ENCODE measurements around the gene SLC6A8. TPM values are rescaled to one million over a fixed set of nuclear protein-coding genes. Genes with fewer than 3 reads are reported as not detected.

The SLC6A8 gene
- polyA plus RNA-seq, 2 of the 4 experiments (the other 2 are of a cell fraction), result 2.0 to 6.1 TPM

DNA sequence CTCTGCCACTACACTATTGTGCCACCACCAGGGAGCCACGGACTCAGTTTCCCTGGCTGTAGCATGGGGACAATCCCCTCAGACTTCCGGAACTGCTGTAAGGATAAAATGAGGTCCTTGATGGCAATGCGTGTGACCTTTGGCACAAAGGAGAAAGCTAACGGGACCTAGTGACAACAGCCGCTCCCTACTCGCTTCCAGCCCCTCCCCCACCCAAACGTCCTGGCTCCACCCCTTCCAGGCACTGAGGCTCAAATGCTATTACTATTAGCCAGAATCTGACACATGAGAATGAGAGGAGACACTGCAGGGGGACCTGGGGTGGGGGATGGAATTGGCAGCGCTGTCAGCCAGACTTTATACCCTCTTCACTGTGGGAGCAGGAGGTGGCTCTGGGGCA is 46.1 kb upstream of the SLC6A8 start:
- peaks cover 30% of the 10 kb centered on the region; the same call in 2 of the 3 replicates for H3K4me1 ChIP-seq
- H3K4me3 ChIP-seq, result 0 out of 3 replicates have a peak overlapping the region, but pooled peaks have one; percentile 59
- DNase-seq (ENCODE audit: low read depth in 1 of 2, low spot score in 1 of 2), result no peak
- H3K27ac ChIP-seq, result no peak overlapping the region
- peak overlapping the region; percentile 96 for H3K4me2 ChIP-seq
- POLR2A ChIA-PET, result no interaction called here
- FAIRE-seq, result no peak
- WGBS (ENCODE audit: missing lambda C conversion rate), result 58% methylated on average over 5 of the region's 8 CpGs
- TF ChIP-seq ESRRA (IDR thresholded peaks at IDR 0.05; ENCODE audit: borderline replicate concordance, low read length), result no peak
- TF ChIP-seq SREBF2 (IDR thresholded peaks at IDR 0.05), result no peak
- ATAC-seq, result no peak
- CTCF ChIA-PET, result interaction anchor here (1.1 to 1.9 kb wide), 3 partner anchors 9 to 32 kb away, joined by 3 to 11 read pairs (median 4); no protein-coding TSS in a partner anchor
- no peaks in the 10 kb centered on the region for H3K9me3 ChIP-seq

DNA sequence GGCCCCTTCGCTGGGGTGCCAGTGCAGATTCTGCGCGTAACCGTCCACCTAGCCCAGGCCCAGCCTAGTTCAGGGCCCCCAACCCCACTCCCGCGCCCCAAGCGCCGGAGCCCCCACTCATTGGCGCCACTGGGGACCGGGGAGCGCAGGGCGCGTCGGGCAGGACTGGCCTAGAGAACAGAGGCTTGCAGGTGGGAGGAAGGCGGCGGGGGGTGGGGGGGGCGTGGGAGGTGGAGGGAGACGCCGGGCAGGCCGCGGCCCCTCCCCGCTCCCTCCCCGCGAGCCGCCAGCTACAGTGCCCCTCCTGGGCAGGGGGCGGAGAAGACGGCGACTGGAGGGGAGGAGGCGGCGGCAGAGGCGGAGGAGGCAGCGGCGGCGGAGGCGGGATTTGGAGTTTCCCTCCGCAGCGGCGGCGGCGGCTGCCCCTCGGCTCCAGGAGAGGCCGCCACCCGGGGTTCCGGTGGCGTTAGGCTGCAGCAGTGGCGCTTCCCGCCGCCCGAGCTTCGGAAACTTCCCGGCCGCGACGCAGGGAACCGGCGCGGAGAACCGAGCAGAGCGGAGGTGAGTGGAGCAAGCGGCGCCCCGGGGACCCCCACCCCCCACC is 45.6 kb upstream of the SLC6A8 start:
- DNase-seq (ENCODE audit: low read depth in 1 of 2, low spot score in 1 of 2), result no peak
- Histone ChIP-seq H3K4me2 (peak overlapping the region; percentile 96), H3K4me3 (peak overlapping the region; percentile 59), H3K4me1 (peaks cover 31% of the 10 kb centered on the region; the same call in 2 of the 3 replicates), H3K27ac (peak overlapping the region in 1 of 2 experiments; percentile 45; a peak in 3 of 6 replicates), H3K9me3 (no peaks in the 10 kb centered on the region)
- POLR2A ChIA-PET, result no interaction called here
- peak in 1 of 2 experiments; percentile 15; a peak in 2 of 6 replicates for ATAC-seq
- CTCF ChIA-PET, result interaction anchor here (0.5 to 5.3 kb wide), 6 partner anchors 12 to 103 kb away, joined by 3 to 58 read pairs (median 5); no protein-coding TSS in a partner anchor
- TF ChIP-seq HDAC2 (IDR thresholded peaks at IDR 0.05) (no peak), HOXB13 (CRISPR knock-in tag; IDR thresholded peaks at IDR 0.05; ENCODE audit: low read depth) (no peak), RARB (CRISPR knock-in tag; IDR thresholded peaks at IDR 0.05) (no peak), HEYL (CRISPR knock-in tag; IDR thresholded peaks at IDR 0.05) (no peak), RCOR1 (IDR thresholded peaks at IDR 0.05; ENCODE audit: low read depth, low read length) (no peak), NR3C1 (IDR thresholded peaks at IDR 0.05) (no peak), CHD4 (IDR thresholded peaks at IDR 0.05; ENCODE audit: borderline replicate concordance) (no peak), RAD21 (conservative IDR thresholded peaks at IDR 0.05 in 1 of 2, IDR thresholded peaks at IDR 0.05 in 1 of 2) (no peak)
- TF ChIP-seq, protein P1, sequence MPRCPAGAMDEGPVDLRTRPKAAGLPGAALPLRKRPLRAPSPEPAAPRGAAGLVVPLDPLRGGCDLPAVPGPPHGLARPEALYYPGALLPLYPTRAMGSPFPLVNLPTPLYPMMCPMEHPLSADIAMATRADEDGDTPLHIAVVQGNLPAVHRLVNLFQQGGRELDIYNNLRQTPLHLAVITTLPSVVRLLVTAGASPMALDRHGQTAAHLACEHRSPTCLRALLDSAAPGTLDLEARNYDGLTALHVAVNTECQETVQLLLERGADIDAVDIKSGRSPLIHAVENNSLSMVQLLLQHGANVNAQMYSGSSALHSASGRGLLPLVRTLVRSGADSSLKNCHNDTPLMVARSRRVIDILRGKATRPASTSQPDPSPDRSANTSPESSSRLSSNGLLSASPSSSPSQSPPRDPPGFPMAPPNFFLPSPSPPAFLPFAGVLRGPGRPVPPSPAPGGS (IDR thresholded peaks at IDR 0.05), result no peak
- WGBS (ENCODE audit: missing lambda C conversion rate), result no CpG with 5 or more reads among the region's 62 CpGs
- no peak for FAIRE-seq

- ChIA-PET POLR2A (no interaction called here), CTCF (interaction anchor here (0.5 to 5.3 kb wide), 18 partner anchors 9 to 103 kb away, joined by 3 to 58 read pairs (median 4); partner anchors contain the start of gene PNCK)
- ATAC-seq (no peak), DNase-seq (ENCODE audit: low read depth in 1 of 2, low spot score in 1 of 2) (no peak), FAIRE-seq (no peak)
- Histone ChIP-seq H3K9me3 (no peaks in the 10 kb centered on the region), H3K4me3 (peak overlapping the region; percentile 59), H3K4me1 (peaks cover 31% of the 10 kb centered on the region; the same call in 2 of the 3 replicates), H3K4me2 (peak overlapping the region; percentile 96), H3K27ac (peak overlapping the region; percentile 48 to 88; a peak in 3 of 6 replicates)
- TF ChIP-seq, protein P1 (IDR thresholded peaks at IDR 0.05), result no peak
- TF ChIP-seq RARB (CRISPR knock-in tag; IDR thresholded peaks at IDR 0.05), result no peak
- no peak for TF ChIP-seq EP300 (IDR thresholded peaks at IDR 0.05)
- TF ChIP-seq HOXB13 (CRISPR knock-in tag; IDR thresholded peaks at IDR 0.05; ENCODE audit: low read depth), result no peak
- no peak for TF ChIP-seq FOSL2 (IDR thresholded peaks at IDR 0.05)
- TF ChIP-seq FOSL2 (CRISPR knock-in tag; IDR thresholded peaks at IDR 0.05), result no peak
- TF ChIP-seq HOXB5 (CRISPR knock-in tag; IDR thresholded peaks at IDR 0.05), result no peak
- no peak for TF ChIP-seq EHF (CRISPR knock-in tag; IDR thresholded peaks at IDR 0.05)
- no peak for TF ChIP-seq MAFK (IDR thresholded peaks at IDR 0.05; ENCODE audit: partially characterized antibody)
- no peak for TF ChIP-seq ZC3H11A (IDR thresholded peaks at IDR 0.05)
- no peak for TF ChIP-seq CBX8 (IDR thresholded peaks at IDR 0.05)
- TF ChIP-seq TFCP2L1 (CRISPR knock-in tag; IDR thresholded peaks at IDR 0.05), result no peak
- no peak for TF ChIP-seq ZSCAN20 (CRISPR knock-in tag; IDR thresholded peaks at IDR 0.05)
- TF ChIP-seq USF2 (IDR thresholded peaks at IDR 0.05), result no peak
- no peak for TF ChIP-seq ATOH8 (CRISPR knock-in tag; IDR thresholded peaks at IDR 0.05; ENCODE audit: low read depth)
- no peak for TF ChIP-seq KDM1A (IDR thresholded peaks at IDR 0.05; ENCODE audit: low read depth)
- no peak for TF ChIP-seq ELK1 (IDR thresholded peaks at IDR 0.05; ENCODE audit: low read depth, low read length)
- TF ChIP-seq MYC (IDR thresholded peaks at IDR 0.05; ENCODE audit: borderline replicate concordance, low read length), result no peak
- WGBS (ENCODE audit: missing lambda C conversion rate), result 8% methylated on average over 15 of the region's 48 CpGs
Measured at GRCh38 chrX:153642655-153643430, 44.9 kb upstream of the SLC6A8 start.

Data from A549 (cell line).